Trophoblast cell (in vitro differentiated cells and primary cell): Measurements from ENCODE around the gene GORAB. TPM values are rescaled to one million over a fixed set of nuclear protein-coding genes. Genes with fewer than 3 reads are reported as not detected.
A peak's percentile ranks its signal among the peaks of the same experiment; 100 is the strongest.

Experiments
- DNase-seq, 2 donors: peaks; one replicate each; pipeline ENCODE4 v3.0.0-alpha.2; 2016
- H2AFZ ChIP-seq: 2 replicates; pipeline ENCODE4 v1.6.1; 2013; ENCODE audit warnings: low read length, moderate library complexity, mild to moderate bottlenecking; ENCODE audit not compliant: insufficient read depth, poor library complexity
- H2AK5ac ChIP-seq: 2 replicates; pipeline ENCODE4 v1.6.1; 2013; ENCODE audit warnings: mild to moderate bottlenecking, low read length
- H2BK120ac ChIP-seq: 2 replicates; pipeline ENCODE4 v1.6.1; 2013; ENCODE audit warnings: low read length, mild to moderate bottlenecking, moderate library complexity; ENCODE audit not compliant: insufficient read depth, poor library complexity
- H2BK12ac ChIP-seq: 2 replicates; pipeline ENCODE4 v1.6.1; 2013; ENCODE audit warnings: mild to moderate bottlenecking, low read length, moderate library complexity
- H2BK5ac ChIP-seq: 2 replicates; pipeline ENCODE4 v1.6.1; 2013; ENCODE audit warnings: low read length, low read depth, moderate library complexity, mild to moderate bottlenecking; ENCODE audit not compliant: poor library complexity
- H3K14ac ChIP-seq: 2 replicates; pipeline ENCODE4 v1.6.1; 2013; ENCODE audit warnings: mild to moderate bottlenecking, low read length
- H3K18ac ChIP-seq: 2 replicates; pipeline ENCODE4 v1.6.1; 2013; ENCODE audit warnings: mild to moderate bottlenecking, low read length
- H3K23ac ChIP-seq: 2 replicates; pipeline ENCODE4 v1.6.1; 2013; ENCODE audit warnings: low read length
- H3K27ac ChIP-seq: 2 replicates; pipeline ENCODE4 v1.5.1; 2013; ENCODE audit warnings: low read depth, mild to moderate bottlenecking, inconsistent platforms, low read length, moderate library complexity
- H3K27me3 ChIP-seq: 2 replicates; pipeline ENCODE4 v1.6.1; 2013; ENCODE audit warnings: inconsistent platforms, mild to moderate bottlenecking, low read length, moderate library complexity; ENCODE audit not compliant: insufficient read depth
- H3K36me3 ChIP-seq, 2 experiments: 1 replicate in 1 of 2; 2 replicates in 1 of 2; pipeline ENCODE4 v1.6.1; 2013; ENCODE audit warnings: low read length in 2 of 2, mild to moderate bottlenecking in 2 of 2, moderate library complexity in 1 of 2; ENCODE audit not compliant: insufficient read depth in 2 of 2, control insufficient read depth in 1 of 2
- H3K4ac ChIP-seq: 2 replicates; pipeline ENCODE4 v1.6.1; 2013; ENCODE audit warnings: low read depth, mild to moderate bottlenecking, low read length, moderate library complexity
- H3K4me1 ChIP-seq, 2 experiments: 1 replicate in 1 of 2; 2 replicates in 1 of 2; pipeline ENCODE4 v1.6.1; 2013; ENCODE audit warnings: low read length in 2 of 2, mild to moderate bottlenecking in 2 of 2, moderate library complexity in 1 of 2; ENCODE audit not compliant: insufficient read depth in 2 of 2, control insufficient read depth in 1 of 2
- H3K4me2 ChIP-seq: 2 replicates; pipeline ENCODE4 v1.6.1; 2013; ENCODE audit warnings: inconsistent platforms, mild to moderate bottlenecking, low read length, moderate library complexity
- H3K4me3 ChIP-seq: 2 replicates; pipeline ENCODE4 v1.5.1; 2013; ENCODE audit warnings: mild to moderate bottlenecking, low read depth, low read length, inconsistent platforms
- H3K79me1 ChIP-seq: one replicate; pipeline ENCODE4 v1.6.1; 2013; ENCODE audit warnings: low read length
- H3K79me2 ChIP-seq: 2 replicates; pipeline ENCODE4 v1.6.1; 2013; ENCODE audit warnings: low read length, mild to moderate bottlenecking; ENCODE audit not compliant: control insufficient read depth, insufficient read depth, poor library complexity
- H3K9ac ChIP-seq: 2 replicates; pipeline ENCODE4 v1.6.1; 2013; ENCODE audit warnings: mild to moderate bottlenecking, low read length
- H3K9me3 ChIP-seq: 2 replicates; pipeline ENCODE4 v1.6.1; 2013; ENCODE audit warnings: low read depth, mild to moderate bottlenecking, control low read depth, inconsistent platforms, low read length; ENCODE audit not compliant: insufficient read depth
- H4K12ac ChIP-seq: 2 replicates; pipeline ENCODE4 v1.6.1; 2013; ENCODE audit warnings: low read depth, mild to moderate bottlenecking, low read length, moderate library complexity
- H4K8ac ChIP-seq: 2 replicates; pipeline ENCODE4 v1.6.1; 2013; ENCODE audit warnings: low read depth, mild to moderate bottlenecking, low read length, moderate library complexity
- H4K91ac ChIP-seq: one replicate; pipeline ENCODE4 v1.6.1; 2013; ENCODE audit warnings: low read depth, mild to moderate bottlenecking, low read length, moderate library complexity
- WGBS: extraction: QIAGEN DNeasy Blood & Tissue Kit; methylation state at CpG from one replicate; pipeline ENCODE4 v1.1.7; 2013; ENCODE audit warnings: missing lambda C conversion rate; ENCODE audit not compliant: insufficient read length, insufficient coverage; ENCODE audit errors: extremely low coverage; 5-methylcytosine and 5-hydroxymethylcytosine counted together
- polyA plus RNA-seq: library from polyadenylated mRNA; stranded (reverse); fragments of 200-250 nt; gene quantifications from 2 replicates; pipeline ENCODE4 v1.2.3, GENCODE V29; 2013

Gene GORAB
- 9.1 and 9.5 TPM in 2 replicates for polyA plus RNA-seq

DNA sequence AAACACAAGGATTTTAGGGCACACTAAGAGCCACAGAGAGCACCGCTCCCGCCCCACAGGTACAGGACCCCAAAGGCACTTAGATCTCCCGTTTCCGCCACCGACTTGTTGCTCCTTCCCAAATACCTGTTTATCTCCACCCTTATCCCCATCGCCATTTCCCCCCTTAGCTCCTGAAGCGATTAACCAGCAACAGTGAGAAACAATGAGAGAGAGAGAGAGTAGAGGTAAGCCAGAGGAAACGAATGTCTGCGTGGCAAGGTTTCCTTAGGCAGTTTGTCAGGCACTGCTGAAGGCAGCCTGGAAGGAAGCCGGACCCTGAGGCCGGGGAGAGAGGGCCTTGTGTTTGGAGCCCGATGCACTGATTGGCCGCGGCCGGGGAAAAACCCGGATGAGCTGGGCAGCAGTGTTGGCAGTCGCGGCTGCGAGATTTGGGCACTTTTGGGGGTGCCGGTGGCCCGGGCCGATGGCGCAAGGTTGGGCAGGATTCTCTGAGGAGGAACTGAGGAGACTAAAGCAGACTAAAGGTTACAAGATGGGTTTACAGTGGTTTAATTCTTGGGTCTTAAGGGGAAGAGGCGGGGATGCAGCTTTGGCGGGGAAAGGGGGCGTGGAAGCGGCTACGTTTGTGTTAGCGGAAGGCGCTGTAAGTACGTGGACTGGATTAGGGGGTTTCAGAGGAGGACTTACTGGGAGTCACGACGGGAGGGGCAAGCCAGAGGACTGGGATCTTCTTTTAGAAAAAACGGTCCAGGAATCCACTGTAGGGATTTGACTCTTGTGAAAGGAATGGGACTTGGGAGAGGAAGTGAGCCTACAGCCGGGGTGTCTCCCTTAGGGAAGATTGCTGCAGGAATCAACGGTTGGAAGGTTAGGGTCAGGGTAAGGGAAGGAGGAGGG, at the start of gene GORAB:
Gene GORAB (plus strand): TSS at position 409 of the 900 bp plus-strand sequence. CDS start 58 bp downstream, at position 467.
- Histone ChIP-seq H3K18ac (peak within 1 kb of the TSS; percentile 51), H3K27me3 (no peaks in the 10 kb centered on the region), H2AFZ (peak within 1 kb of the TSS; percentile 88), H3K36me3 (no peaks in the 10 kb centered on the region), H4K91ac (peak within 1 kb of the TSS; percentile 90), H2AK5ac (no peak within 1 kb of the TSS), H3K4ac (peak within 1 kb of the TSS; percentile 80), H3K23ac (no peak within 1 kb of the TSS), H2BK5ac (peak within 1 kb of the TSS; percentile 58), H3K4me1 (peaks cover 0 to 2% of the 10 kb centered on the region in 2 experiments), H2BK120ac (peak within 1 kb of the TSS; percentile 61), H3K79me1 (peaks cover 7% of the 10 kb centered on the region), H3K9ac (peak within 1 kb of the TSS; percentile 74), H2BK12ac (no peak within 1 kb of the TSS), H3K9me3 (no peaks in the 10 kb centered on the region), H3K79me2 (peaks cover 3% of the 10 kb centered on the region), H3K27ac (peak within 1 kb of the TSS; percentile 82), H4K8ac (peak within 1 kb of the TSS; percentile 98), H3K4me3 (peak within 1 kb of the TSS; percentile 77), H3K14ac (peak within 1 kb of the TSS; percentile 64), H4K12ac (peak within 1 kb of the TSS; percentile 63), H3K4me2 (peak within 1 kb of the TSS; percentile 53)
- WGBS: no CpG with 5 or more reads among the region's 36 CpGs
- peak; percentile 90 to 94 for DNase-seq

DNA sequence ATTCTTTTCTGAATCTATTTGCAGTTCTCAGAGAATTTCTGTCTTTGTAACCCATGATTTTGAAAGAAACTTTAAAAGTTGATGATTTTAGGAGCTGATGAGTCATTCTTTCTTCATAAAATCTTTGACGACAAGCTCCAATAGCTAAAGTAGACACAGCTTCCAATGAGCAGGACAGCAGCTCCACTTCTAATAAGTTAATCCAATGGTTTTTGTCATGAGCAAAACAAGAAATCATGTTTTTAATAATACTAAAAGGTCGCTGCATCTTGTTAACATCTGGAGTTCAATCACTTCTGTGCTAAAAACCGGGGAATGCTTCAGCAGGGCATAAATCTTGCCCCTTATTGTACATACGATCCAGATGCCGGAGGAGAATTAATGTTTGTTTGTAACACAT, 48.9 kb upstream of the GORAB start:
- Histone ChIP-seq H3K4me1 (no peaks in the 10 kb centered on the region), H2BK12ac (no peak overlapping the region), H3K27ac (no peak overlapping the region), H3K36me3 (no peaks in the 10 kb centered on the region), H2AK5ac (no peak overlapping the region), H4K12ac (no peak overlapping the region), H3K79me1 (no peaks in the 10 kb centered on the region), H4K8ac (no peak overlapping the region), H3K18ac (no peak overlapping the region), H3K4ac (no peak overlapping the region), H3K27me3 (no peaks in the 10 kb centered on the region), H2AFZ (no peak overlapping the region), H2BK5ac (no peak overlapping the region), H3K79me2 (no peaks in the 10 kb centered on the region), H3K9me3 (no peaks in the 10 kb centered on the region), H2BK120ac (no peak overlapping the region), H4K91ac (no peak overlapping the region), H3K4me2 (no peak overlapping the region), H3K4me3 (no peak overlapping the region), H3K14ac (no peak overlapping the region), H3K23ac (no peak overlapping the region), H3K9ac (no peak overlapping the region)
- no peak for DNase-seq
- WGBS: no CpG with 5 or more reads among the region's 5 CpGs

- no peak overlapping the region for H3K4ac ChIP-seq
- H3K23ac ChIP-seq: no peak overlapping the region
- no peak overlapping the region for H2BK120ac ChIP-seq
- no peak for DNase-seq
- no peak overlapping the region for H3K18ac ChIP-seq
- H2AK5ac ChIP-seq: no peak overlapping the region
- no peak overlapping the region for H4K12ac ChIP-seq
- no peaks in the 10 kb centered on the region for H3K79me1 ChIP-seq
- H3K4me1 ChIP-seq: no peaks in the 10 kb centered on the region
- no peak overlapping the region for H3K4me2 ChIP-seq
- no peak overlapping the region for H4K91ac ChIP-seq
- H3K9ac ChIP-seq: no peak overlapping the region
- no peak overlapping the region for H2BK12ac ChIP-seq
- H2BK5ac ChIP-seq: no peak overlapping the region
- no peaks in the 10 kb centered on the region for H3K27me3 ChIP-seq
- no peak overlapping the region for H2AFZ ChIP-seq
- no peak overlapping the region for H3K14ac ChIP-seq
- no peaks in the 10 kb centered on the region for H3K36me3 ChIP-seq
- no peak overlapping the region for H4K8ac ChIP-seq
- H3K27ac ChIP-seq: no peak overlapping the region
- no peak overlapping the region for H3K4me3 ChIP-seq
- no peaks in the 10 kb centered on the region for H3K79me2 ChIP-seq
- H3K9me3 ChIP-seq: no peaks in the 10 kb centered on the region
Observed at GRCh38 chr1:170487503-170487902, 44.5 kb upstream of the GORAB start.

- no peak for DNase-seq
- H2BK12ac ChIP-seq: no peak overlapping the region
- H3K4me1 ChIP-seq: no peaks in the 10 kb centered on the region
- no peak overlapping the region for H3K14ac ChIP-seq
- H2AK5ac ChIP-seq: no peak overlapping the region
- H4K12ac ChIP-seq: no peak overlapping the region
- no peak overlapping the region for H2BK5ac ChIP-seq
- no peaks in the 10 kb centered on the region for H3K79me2 ChIP-seq
- no peak overlapping the region for H4K91ac ChIP-seq
- no peaks in the 10 kb centered on the region for H3K27me3 ChIP-seq
- no peak overlapping the region for H4K8ac ChIP-seq
- H3K4me2 ChIP-seq: no peak overlapping the region
- no peak overlapping the region for H2AFZ ChIP-seq
- H3K27ac ChIP-seq: no peak overlapping the region
- WGBS: no CpG with 5 or more reads among the region's 2 CpGs
- no peaks in the 10 kb centered on the region for H3K9me3 ChIP-seq
- no peak overlapping the region for H2BK120ac ChIP-seq
- H3K23ac ChIP-seq: no peak overlapping the region
- no peak overlapping the region for H3K18ac ChIP-seq
- H3K9ac ChIP-seq: no peak overlapping the region
- H3K36me3 ChIP-seq: no peaks in the 10 kb centered on the region
- H3K4ac ChIP-seq: no peak overlapping the region
- no peak overlapping the region for H3K4me3 ChIP-seq
- H3K79me1 ChIP-seq: no peaks in the 10 kb centered on the region
Observed at GRCh38 chr1:170491291-170491690, 40.7 kb upstream of the GORAB start.
